HG02938 (cell line): ENCODE data around the gene BAAT.

Experiments
- ATAC-seq: cut with Tn5 transposase; IDR thresholded peaks from one replicate; pipeline ENCODE4 v1.9.1; 2021; ENCODE audit warnings: mild to moderate bottlenecking, moderate library complexity; ENCODE audit not compliant: unreplicated experiment

The BAAT gene

DNA sequence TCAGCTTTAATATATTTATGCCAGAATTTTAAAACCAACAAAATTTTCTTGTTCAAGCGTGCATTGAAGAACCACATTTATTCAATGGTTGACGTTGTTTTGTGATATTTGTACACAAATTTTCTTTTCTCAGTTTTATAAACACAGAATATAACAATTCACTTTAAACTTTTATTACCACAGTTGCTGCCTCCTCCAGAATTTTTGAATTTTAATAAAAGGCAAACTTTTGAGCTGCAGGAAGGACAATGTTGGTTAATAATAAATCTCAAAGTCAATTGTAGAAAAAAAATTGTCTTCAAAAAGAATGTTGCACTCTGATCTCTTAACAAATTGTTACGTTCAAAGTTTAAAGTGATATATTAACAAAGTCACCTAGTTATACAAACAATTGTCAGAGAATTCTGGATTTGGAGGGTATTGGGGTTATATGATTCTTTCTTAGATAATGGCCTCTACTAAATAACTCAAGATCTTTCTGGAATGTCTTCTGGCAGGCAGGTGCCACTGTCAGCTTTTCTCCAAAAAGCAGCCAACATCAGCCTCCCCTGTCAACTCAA is 60.5 kb downstream of the BAAT start:
- no peak for ATAC-seq

DNA sequence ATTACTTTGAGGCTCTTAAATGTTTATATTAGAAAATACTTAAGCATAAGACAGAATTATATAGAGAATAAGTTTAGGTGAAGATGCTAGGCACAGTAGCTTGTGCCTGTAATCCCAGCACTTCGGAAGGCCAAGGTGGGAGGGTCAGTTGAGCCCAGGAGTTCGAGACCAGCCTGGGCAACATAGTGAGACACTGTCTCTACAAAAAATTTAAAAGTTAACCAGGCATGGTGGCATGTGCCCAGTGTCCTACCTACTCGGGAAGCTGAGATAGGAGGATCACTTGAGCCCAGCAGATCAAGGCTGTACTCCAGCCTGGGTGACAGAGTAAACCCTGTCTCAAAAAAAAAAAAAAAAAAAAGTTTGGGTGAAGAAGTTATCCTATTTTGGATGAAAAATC is 61.7 kb downstream of the BAAT start:
- ATAC-seq, result no peak

GRCh38 chr9:101317735-101318134 is 67.1 kb downstream of the BAAT start:
- no peak for ATAC-seq

DNA sequence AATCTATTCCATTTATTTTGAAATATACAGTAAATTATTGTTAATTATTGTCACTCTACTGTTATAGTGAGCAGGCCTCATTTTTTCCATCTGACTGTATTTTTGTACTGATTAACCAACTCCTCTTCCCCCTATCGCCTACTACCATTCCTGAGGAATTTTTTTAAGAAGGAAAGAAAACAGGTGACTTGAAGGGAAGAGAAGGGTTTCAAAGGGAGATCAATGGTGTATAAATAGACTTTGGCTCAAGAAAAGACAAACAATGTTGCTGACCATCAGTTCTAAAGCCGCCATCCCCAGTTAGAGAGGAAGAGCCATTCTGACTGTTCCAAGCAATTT is 69.7 kb downstream of the BAAT start:
- no peak for ATAC-seq

DNA sequence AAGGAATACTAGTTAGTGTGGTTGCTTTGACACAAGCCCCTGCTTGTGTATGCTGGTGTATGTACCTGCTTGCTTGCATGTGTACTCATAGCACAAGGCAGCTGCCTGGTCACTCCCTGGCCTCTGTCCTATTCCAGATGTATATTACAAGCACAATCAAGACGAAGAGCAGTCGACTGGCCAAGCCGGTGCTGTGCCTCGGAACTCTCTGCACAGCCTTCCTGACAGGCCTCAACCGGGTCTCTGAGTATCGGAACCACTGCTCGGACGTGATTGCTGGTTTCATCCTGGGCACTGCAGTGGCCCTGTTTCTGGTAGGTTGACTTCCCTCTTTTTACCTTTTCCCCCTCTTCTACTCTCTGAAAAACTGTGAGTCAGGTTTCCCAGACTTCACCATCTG is 72.1 kb downstream of the BAAT start:
- ATAC-seq, result no peak

DNA sequence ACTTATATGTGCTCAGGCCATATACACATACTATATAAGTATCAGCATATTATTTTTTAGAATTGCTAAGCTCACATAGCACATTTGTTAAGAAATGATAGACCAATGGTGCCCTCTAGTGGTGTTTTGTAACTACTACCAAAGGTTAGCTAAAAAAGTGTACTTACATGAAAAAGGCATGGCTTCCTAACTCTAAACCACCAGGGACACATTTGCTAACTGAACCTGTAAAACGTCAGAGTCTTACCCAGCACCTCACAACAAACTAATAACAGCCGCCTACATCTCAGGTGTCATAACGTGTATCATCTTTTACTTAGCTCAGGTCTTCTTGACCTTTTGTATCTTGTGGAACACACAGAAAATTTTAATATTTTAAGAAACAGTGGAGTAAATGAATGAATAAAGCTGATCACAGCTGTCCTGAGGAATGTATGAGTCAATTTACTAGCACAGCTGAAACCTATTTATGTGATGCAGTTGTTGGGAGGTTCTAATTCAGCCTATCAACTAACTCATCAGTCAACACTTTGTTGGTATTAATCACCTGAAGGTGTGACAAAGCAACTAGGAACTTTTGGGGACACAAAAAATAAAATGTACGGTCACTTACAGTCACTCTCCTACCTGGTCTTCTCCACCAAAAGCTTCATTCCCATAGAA is 72.9 kb downstream of the BAAT start:
- peak; percentile 94 for ATAC-seq

DNA sequence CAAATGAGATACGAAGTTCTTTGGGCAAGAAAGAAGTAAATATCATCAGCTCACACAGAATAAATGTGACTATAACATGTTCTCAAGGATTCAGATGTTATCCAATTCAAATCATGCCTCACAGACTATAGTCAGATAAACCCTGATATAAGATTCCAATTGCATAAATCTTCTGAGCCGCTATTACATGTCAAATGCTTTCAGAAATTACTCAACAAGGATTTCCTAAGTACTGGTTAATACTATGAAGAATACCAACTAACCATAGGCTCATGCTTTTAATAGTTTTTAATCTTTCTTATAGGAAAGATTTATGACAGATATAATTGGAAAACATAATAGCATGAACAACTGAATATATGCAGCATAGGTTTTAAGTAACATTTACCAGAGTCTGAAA is 73.6 kb downstream of the BAAT start:
- no peak for ATAC-seq
